GM19193 (cell line): Measurements from ENCODE around the gene WDR7.
A peak's percentile ranks its signal among the peaks of the same experiment; 100 is the strongest.

Source experiments
- POLR2A ChIP-seq: IDR thresholded peaks from 4 replicates; pipeline ENCODE4 v1.6.1; 2011; ENCODE audit not compliant: insufficient read depth, insufficient read length; ENCODE audit errors: extremely low read depth

The WDR7 gene

DNA sequence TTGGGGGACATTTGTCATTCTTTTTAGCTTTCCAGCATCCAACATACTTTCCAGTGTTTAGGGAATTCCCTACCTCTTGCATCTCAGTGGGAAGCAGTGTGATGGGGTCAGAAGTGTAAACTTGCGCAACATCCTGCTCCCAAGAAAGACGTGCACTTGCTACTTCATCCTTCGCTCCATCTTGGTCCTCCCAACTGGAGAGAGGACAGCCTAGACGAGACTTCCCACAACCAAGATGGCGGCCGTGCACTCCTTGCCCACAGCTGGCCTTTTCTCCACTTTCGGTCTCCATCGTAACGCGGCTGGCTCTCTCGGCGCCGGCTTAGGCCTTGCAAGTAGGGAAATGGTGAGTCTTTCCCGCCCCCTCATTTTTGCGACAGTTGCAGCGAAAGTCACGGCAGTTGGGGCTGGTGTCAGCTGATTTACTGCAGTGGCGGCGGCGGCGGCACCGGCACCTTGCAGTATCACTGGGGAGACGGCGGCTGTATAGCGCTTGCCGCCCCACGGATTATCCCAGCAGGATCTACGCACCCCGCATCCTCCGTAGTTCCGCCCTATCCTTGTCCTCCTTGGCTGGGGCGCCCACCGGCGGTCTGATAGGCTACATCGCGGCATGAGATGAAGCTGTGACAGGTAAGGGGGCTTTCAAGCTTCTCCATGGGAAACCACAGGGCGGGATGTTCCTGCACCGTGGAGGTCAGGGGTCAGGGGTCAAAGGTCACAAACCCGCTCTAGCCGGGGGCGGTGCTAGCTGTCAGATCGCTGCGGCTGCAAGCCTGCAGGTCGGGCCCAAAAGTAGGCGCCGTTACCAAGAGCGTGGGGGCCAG, at the start of gene WDR7:
TSS of gene WDR7 (plus strand) at position 416 of the 827 bp plus-strand sequence. CDS start 21,157 bp downstream, outside the sequence.
- peak; percentile 76 for TF ChIP-seq POLR2A

GRCh38 chr18:56606618-56607017, 44.5 kb upstream of the WDR7 start:
- TF ChIP-seq POLR2A = no peak

DNA sequence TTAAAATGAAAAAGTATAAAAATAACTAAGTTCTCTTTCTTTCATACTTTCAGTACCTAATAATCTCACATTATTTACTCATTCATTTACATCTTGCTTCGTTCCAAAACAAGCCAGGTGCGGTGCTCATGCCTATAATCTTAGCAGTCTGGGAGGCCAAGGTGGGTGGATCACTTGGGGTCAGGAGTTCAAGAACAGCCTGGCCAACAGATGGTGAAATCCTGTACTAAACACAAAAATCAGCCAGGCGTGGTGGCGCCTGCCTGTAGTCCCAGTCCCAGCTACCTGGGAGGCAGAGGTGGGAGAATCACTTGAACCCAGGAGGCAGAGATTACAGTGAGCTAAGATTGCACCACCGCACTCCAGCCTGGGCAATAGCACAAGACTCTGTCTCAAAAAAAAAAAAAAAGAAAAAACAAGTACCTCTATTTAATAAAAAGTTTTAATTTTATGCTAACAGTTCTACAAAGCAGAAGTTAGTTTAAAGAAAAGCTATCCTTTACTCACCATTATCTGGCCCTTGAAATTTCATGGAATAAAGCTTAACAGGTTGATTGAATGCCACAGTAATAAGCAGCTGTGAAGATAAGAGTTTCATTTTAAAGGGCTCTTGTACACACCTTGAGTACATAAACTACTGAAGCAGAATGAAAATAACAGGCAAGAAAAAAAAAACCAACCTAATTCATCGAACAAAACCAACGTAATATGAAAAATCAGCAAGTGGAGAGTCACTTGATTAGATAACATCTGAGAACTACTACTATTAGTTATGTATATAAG, 35.2 kb upstream of the WDR7 start:
- no peak for TF ChIP-seq POLR2A

- no peak for TF ChIP-seq POLR2A
Measured at GRCh38 chr18:56627991-56628390, 23.2 kb upstream of the WDR7 start.

DNA sequence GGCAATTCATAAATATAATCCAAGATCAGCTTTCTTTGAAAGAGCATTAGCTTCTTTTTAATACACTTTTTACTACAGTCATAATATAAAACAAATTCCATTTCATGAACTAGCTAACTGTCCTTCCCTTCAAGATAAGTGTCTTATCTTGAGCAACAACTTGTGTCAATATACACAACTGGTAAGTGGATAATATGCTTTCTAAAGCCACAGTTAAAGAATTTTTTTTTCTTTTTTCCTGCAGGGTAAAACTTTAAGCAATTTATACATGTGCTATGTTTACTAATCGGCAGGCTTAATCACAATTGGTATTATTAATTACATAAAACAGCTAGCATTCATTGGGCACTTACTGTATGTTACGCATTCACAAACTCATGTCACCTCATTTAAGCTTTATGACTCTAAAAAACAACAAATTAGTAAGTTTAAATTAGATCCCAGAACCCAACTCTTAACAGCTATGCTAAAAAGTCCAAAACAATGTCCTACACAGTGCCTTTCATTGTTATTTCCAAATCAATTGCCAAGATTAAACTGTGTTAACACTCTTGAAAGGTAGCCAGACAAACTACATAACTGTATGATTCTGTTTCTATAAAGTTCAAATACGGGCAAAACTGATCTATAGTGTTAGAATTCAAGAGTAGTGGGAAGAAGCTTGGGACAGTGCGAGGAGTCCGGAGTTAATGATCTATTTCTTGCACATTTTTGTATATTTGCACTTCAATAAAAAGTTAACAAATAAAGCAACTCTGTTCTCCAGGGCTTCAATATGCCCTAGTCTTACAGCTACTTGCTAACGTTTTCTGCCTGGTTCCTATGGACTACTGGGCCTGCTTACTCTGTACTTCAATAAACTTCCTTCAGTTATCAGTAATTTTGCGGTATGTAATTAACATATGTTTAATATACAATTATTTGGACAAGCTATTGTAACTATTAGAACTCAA, 18.8 kb upstream of the WDR7 start:
- TF ChIP-seq POLR2A = no peak

DNA sequence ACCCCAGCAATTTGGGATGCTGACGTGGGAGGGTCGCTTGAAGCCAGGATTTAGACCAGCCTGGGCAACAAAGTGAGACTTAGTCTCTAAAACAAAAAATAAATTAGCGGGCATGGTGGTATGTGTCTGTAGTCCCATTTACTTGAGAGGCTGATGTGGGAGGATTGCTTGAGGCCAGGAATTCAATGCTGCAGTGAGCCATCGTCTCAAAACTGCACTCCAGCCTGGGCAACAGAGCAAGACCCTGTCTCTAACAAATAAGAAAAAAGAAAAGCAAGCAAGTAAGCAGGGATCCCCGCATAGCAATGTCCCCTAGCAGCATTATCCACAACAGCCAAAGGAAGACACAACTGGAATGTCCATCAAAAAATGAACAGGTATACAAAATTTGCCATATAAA, 16.2 kb upstream of the WDR7 start:
- no peak for TF ChIP-seq POLR2A

DNA sequence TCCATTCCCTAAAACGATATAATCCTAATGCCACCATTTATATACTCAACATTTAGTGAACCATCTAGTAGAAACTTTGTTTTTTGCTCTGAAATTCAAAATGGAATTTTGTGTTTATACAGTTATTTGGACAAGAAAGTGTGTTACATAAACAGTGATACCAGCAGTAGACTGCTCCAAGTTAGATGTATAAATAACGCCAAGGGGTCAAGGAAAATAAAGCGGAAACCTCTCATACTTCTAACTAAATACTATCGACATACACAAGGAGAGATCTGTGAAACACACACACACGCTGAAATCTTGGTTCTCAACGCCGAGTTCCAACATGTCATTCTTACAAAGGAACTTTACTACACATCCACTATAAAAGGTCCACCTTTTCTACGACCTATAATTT, 14.0 kb upstream of the WDR7 start:
- TF ChIP-seq POLR2A = no peak

GRCh38 chr18:56637711-56638231, 13.4 kb upstream of the WDR7 start:
- no peak for TF ChIP-seq POLR2A

GRCh38 chr18:56638232-56639103, 12.7 kb upstream of the WDR7 start, which contains the start of gene TXNL1:
Gene TXNL1 (minus strand): TSS chr18:56638592. CDS start chr18:56638440, 152 bp downstream.
- TF ChIP-seq POLR2A = peak; percentile 80

- no peak for TF ChIP-seq POLR2A
Measured at GRCh38 chr18:56639104-56639381, 12.1 kb upstream of the WDR7 start.

DNA sequence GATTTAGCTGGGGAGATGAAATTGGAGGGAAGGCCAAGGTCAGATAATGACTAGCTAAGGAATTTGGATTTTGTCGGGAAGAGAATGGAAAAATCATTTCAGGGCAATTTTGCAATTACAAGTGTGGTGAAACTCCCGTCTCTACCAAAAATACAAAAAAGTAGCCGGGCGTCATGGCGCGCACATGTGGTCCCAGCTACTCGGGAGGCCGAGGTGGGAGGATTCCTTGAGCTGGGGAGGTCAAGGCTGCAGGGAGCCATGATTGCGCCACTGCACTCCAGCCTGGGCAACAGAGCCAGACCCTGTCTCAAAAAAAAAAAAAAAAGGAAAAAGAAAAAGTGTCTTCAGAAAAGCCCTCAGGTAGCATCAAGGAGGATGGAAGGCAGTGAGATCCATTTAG, 11.6 kb upstream of the WDR7 start:
- no peak for TF ChIP-seq POLR2A

DNA sequence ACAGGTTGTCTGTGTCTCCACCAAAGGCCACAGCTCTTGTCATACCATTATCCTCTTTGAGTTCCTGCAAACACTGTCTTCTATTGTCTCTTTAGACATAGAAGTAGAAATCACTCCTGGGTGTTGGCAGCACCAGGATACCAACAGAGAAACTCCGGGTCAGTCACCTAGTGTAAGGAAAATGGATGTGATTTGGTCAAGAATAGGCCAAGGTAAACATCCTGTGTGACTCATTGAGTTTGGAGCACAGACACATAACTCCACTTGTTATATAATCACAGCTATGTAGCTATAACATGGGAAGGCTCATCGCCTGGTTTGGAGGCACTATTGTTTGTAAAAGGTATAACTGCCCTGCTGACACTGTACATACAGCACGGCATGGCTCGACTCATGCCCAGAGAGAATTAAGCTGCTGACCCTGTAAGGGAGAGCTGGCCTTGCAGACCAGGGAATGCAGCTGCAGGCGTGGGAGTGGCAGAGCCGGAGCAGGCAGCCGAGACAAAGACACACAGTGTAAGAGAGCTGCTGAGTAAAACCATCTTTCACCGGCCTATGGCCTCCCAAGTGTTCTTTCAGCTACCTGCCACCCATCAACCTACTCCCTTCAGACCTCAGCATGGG, 9.3 kb upstream of the WDR7 start:
- TF ChIP-seq POLR2A = no peak

- no peak for TF ChIP-seq POLR2A
Measured at GRCh38 chr18:56643381-56643780, 7.8 kb upstream of the WDR7 start.
